Activated CD4-positive, CD25-positive, alpha-beta regulatory T cell treated with anti-CD3 and anti-CD28 coated beads, Interleukin-2, amount 50 U/mL, for 16 hours (primary cell): ENCODE data around the gene ACSF3.

Source experiments
- DNase-seq: peaks from one replicate; pipeline ENCODE4 v3.0.0-alpha.2; 2020; ENCODE audit warnings: low read depth, low spot score

The ACSF3 gene

DNA sequence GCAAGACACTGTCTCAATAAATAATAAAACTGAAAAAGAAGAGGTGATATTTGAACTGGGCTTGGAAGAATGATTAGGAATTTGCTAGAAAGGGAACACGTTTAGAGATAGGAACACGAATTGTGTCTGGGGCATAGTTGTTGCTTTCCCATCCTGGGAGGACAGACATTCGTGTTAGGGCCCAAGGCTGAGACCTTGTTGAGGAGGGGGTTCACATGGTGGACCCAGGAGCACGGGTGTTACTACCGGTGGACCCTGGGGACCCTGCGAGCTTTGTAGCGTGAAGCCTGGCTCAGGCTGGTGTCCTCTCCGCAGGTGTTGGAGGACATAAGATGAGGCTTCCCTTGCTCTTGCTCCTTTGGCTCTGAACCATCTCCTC is 1.2 kb downstream of the ACSF3 start:
- no peak for DNase-seq

DNA sequence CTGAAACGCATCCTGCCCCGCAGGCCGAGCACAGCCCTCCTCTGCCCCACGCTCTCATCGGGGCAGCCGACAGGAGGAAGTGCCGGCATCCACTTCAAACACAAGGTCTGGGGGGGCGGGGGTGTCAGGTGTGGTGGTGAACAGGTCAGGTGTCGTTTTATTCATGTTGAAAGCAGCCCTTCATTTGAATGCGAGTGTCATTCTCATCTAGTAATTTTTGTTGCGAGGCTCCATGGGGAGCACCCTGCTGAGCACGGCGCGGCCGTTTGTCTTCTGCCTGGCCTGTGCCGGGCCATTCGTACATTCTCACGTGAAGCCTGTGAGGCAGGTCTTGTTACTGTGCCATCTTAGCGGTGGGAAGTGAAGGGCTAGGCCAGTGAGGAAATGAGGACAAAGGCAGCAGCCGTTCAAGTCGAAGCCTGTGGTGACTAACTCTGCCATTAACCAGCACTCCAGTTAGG is 1.9 kb downstream of the ACSF3 start:
- no peak for DNase-seq

DNA sequence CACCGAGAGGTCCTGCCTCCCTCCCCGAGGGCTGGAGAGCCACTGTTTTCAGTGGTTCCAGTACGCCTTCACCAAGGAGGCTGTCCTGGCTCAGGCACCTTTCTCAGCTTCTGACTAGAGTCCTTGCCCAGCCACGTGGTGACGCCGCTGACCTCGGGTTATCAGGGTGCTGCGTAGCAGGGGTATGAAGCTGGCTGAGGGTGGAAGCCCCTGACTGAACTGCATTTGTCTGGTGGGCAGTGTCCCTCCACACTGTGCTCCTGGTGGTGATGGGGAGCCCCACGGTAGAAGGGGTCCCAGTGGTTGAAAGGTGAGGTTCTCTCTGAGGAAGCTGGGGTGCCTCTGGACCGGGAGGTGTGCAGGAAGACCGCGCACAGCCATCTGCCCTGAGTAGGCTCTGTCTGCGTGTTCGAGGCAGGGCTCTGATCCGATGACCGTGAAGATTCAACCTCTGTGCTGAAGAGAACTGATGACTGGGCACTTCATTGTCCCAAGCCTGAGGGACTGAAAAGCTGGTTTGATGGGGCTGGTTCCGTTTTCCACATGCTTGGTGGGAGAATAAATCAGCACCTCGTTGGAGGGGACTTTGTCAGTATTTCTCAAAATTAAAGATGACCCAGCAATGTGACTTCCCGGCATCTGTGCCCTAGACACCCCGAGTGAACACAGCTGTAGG is 2.5 kb downstream of the ACSF3 start:
- DNase-seq, result no peak

DNA sequence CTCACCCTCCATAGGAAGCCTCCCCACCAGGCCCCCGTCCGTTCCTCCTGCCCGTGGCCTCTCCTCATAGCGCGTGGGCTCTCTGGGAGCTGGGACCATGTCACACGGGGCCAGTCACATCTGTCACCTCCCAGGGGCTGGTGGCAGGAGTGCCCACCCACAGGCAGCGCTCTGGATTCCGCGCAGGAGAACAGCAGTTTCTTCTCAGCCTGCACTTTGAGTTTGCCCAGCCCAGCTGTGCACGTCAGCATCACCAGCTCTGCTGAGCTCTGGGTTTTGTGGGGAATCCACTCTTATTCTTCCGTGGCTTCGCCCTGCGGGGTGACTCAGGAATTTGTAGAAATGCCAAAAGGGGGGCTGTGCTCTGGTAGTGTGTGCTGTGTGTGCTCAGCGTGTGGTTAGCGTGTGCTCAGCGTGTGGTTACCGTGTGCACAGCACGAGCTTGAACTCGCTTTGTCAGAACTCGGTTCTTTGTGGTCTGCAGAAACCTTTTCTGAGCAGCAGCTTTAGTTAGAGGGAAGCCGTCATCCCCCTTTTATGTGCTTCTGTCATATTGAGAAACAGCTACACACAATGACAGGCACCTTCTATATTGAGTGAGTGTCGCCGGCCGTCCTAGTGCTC is 3.2 kb downstream of the ACSF3 start:
- DNase-seq, result peak; percentile 27

DNA sequence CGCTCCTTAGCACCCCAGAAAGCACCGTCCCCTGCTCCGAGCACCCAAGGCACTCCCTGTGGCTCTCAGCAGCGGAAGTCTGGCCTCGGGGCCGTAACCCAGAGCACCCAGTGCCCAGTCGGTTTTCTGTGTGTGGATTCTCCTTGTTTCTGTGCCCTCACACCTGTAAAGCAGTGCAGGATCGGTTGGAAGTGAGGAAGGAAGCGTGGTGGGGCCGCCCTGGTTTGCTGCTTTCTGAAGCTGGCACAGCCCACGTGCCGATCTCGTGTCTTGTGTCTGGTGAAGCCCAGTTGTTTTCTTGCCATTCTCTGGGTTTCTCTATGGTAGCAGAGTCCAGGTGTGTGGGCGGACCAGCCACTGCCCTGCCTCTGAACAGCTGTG is 3.7 kb downstream of the ACSF3 start:
- no peak for DNase-seq

DNA sequence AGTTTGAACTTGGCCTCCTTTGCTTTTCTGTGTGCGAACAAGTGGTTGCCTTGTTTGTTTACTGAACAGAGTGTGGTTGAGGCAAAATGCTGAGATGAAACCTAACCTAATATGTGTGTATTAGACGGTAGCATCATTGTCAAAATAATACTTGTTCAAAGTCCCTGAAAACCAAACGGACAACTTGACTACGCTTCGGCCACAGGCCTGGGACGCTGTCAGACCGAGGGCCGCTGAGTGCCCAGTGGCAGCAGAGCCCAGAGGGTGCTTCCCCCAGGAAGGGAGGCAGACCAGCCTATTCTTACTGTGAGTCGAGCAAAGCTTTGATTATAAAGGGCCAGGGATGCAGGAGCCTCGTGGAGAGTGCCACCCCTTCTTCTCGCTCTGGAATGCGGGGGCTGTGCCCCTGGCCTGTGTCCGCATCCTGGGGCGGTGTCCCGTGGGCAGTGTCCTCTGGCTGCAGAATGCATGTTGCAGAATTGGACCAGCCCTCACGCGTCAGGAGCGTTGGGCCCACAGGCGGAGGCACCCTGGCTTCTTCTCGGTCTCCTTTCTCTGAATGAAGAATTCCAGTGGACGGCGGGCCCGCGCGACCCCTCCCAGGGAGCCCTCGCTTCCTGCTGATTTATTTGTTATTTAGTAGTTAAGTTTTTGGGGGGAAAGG is 5.2 kb downstream of the ACSF3 start:
- DNase-seq, result no peak

DNA sequence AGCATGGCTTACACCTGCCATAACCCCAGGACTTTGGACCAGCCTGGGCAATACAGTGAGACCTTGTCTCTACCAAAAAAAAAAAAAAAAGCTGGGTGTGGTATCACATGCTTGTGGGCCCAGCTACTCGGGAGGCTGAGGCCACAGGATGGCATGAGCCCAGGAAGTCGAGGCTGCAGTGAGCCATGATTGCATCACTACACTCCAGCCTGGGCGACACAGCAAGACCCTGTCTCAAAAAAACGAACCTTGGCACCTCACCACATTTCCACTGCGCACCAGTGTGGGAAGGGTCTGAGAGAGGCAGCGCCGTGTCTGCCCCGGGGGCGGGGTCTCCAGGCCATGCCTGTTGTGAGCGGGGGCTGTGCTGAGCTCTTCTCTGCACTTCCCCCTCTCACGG is 6.3 kb downstream of the ACSF3 start:
- DNase-seq, result no peak

DNA sequence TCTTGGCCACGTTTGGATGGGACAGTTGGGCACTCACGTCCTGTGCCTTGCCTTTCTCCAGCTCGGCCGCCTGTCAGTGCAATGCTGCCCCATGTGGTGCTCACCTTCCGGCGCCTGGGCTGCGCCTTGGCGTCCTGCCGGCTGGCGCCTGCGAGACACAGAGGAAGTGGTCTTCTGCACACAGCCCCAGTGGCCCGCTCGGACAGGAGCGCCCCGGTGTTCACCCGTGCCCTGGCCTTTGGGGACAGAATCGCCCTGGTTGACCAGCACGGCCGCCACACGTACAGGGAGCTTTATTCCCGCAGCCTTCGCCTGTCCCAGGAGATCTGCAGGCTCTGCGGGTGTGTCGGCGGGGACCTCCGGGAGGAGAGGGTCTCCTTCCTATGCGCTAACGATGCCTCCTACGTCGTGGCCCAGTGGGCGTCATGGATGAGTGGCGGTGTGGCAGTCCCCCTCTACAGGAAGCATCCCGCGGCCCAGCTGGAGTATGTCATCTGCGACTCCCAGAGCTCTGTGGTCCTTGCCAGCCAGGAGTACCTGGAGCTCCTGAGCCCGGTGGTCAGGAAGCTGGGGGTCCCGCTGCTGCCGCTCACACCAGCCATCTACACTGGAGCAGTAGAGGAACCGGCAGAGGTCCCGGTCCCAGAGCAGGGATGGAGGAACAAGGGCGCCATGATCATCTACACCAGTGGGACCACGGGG is 7.1 kb downstream of the ACSF3 start:
- DNase-seq, result no peak

DNA sequence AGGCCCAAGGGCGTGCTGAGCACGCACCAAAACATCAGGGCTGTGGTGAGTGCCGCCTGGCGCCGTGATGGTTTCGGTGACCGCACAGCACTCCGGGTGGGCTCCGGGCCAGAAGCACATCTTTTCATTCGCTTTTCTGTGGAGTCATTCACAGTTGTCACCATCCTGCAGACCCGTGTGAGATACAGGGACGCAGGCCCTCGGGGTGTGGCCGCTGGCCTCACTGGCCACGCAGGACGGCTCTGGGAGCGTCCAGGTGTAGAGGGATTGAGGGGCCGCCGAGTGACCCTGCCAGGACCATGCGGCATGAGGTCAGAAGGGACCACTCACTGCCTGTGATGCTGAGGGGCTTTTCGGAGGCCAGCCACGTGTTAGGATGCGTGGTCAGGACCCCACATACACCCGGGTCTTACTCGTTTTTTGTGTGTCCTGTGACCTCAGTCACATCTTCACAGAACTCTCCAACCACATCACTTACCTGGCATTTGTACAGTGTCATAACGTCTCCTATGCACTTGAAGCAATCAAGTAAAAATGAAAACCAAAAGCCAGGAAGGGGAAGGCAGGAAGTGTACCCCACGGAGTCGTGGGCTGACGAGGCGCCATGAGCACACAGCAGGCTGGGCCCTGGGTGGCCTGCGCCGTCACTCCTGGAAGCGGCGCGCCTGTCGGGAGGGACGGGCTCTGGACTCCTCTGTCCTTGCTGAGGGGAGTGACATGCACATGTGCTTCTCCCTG is 7.8 kb downstream of the ACSF3 start:
- DNase-seq, result no peak

DNA sequence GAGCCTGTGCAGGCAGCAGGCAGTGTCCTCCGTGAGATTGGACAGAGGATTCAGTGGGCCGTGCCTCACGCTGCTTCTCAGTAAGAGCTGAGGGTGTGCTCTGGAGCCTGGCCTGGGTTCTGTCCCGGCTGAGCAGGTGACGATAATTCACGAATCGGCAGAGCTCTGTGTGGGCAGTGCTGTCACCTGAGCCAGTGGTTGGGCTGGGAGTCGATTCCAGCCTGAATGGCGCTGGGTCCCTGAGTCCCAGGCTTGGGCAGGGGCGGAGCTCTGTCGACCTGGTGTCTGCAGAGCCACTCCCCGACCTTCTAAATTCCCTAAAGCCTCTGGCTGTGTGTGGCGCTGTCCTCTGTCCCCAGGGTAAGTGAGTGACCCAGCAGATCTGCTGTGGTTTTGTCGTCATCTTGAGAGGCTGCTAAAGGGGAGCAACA is 8.4 kb downstream of the ACSF3 start:
- no peak for DNase-seq

DNA sequence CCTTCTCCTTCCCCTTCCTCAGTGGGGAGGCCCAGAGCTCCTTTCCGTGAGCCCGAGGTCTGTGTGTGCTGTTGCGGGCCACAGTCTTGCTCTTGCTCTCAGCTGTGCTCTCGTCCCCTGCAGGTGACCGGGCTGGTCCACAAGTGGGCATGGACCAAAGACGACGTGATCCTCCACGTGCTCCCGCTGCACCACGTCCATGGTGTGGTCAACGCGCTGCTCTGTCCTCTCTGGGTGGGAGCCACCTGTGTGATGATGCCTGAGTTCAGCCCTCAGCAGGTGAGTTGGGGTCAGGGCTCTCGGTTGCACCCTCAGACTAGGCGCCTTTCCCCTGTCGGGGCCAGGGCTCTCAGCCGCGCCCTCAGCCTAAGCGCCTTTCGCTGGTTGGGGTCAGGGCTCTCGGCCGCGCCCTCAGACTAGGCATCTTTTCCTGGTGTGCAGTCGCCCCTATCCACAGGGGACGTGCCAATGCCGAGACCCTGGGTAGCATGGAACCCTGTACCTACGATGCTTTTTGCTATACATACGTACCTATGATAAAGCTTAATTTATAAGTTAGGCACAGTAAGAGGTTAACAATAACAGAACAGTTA is 8.9 kb downstream of the ACSF3 start:
- no peak for DNase-seq

DNA sequence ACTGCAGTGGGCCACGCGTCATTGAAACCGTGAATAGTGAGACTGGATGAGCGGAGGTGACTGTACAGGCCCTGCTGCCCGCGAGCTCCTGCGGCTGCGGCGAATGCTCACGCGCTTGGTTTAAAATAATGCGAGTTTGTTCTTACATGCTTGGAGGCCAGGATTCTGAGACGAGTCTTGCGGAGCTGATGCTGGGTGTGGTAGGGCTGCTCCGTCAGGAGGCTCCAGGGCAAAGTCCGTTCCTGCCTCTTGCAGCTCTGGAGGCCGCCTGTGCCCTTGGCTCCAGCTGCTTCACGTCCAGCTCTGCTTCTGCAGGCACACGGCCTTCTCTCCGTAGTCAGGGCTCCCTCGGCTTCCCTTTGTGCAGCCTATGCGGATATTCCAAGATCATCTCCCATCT is 9.5 kb downstream of the ACSF3 start:
- DNase-seq, result no peak

DNA sequence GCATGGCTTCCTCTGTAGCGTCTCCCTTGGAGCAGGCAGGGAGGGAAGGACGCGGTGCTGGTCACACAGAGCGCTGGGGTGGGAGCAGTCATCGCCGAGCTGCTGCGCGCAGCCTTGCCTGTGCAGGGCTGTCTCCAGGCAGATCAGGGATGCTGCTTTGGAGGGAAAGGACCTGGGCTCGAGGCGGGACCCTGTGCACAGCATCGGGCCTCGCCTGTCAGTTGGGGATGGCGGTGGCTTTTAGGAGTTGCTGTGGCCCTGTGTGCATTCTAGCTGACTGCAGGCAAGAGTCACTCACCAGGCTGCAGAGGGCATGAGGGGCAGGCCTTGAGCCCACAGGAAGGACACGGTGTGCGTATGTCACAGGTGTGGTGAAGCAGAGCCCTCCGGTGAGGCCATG is 10.1 kb downstream of the ACSF3 start:
- no peak for DNase-seq

DNA sequence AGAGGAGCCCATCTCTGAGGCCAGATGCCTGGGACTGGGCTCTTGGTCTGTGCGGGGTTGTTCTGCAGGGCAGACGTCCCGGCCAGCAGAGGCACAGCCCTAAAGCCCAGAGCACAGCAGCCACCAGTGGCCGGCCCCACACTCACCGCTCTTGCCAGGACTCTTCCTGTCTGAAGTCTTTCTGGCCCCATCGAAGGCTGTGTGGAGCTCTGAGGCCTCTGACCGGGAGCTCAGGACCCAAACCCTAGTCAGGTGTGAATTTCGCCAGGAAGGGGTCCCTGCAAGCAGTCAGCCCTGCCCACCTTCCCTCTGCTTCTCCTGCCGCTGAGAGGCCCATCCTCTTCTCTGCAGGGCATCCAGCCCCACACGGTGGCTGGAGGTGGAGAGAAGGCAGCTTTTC is 10.7 kb downstream of the ACSF3 start:
- no peak for DNase-seq

DNA sequence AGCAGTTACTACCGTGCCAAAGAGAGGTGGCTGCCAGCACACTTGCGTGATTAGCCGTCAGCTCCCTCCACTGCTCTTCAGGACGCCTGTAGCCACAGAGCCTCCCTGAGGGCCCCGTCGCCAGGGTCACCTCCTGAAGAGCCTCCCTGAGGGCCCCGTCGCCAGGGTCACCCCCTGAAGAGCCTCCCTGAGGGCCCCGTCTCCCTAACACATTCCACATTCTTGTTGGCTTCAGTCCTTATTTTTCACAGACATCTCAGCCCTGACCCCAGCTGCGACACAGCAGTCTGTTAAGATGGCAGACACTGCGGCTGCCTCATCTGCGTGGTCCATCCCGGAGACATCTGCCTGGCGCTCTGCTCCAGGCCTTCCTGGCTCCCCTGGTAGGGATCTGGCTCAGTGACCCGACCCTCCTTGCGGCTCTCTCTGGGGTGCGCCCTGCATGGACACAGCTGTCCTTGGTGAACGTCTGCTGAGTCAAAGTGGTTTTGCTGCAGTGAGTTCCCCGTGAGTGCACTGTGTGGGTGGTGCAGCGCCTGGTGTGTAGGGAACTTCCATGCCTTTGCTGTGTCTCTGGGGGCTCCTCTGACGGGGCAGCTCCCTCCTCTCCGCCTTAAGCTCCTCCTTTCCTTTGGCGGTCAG is 11.4 kb downstream of the ACSF3 start:
- no peak for DNase-seq

DNA sequence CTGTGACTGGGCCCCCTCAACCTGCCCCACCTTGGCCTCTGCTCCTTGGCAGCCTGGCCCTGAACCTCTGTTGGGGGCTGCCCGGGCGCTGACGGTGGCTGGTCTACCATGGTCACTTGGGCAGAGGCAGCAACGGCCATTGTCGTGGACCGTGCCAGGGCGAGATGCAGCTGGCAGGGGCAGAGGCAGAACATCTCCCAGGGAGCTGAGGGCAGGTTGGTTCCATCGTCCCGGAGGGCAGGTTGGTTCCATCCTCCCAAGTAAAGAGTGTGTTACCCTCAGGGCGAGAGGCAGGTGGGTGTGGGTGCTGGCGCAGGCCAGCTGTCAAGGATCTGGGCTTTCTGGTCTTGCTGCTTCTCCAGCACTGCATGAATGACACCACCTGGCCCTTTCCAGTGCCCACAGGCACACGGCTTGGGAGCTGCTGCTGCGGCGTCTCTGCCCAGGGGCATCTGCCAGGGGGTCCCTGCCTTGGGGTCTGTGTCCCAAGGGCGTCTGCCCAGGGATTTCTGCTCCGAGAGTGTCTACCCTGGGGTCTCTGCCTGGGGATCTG is 12.0 kb downstream of the ACSF3 start:
- DNase-seq, result no peak

DNA sequence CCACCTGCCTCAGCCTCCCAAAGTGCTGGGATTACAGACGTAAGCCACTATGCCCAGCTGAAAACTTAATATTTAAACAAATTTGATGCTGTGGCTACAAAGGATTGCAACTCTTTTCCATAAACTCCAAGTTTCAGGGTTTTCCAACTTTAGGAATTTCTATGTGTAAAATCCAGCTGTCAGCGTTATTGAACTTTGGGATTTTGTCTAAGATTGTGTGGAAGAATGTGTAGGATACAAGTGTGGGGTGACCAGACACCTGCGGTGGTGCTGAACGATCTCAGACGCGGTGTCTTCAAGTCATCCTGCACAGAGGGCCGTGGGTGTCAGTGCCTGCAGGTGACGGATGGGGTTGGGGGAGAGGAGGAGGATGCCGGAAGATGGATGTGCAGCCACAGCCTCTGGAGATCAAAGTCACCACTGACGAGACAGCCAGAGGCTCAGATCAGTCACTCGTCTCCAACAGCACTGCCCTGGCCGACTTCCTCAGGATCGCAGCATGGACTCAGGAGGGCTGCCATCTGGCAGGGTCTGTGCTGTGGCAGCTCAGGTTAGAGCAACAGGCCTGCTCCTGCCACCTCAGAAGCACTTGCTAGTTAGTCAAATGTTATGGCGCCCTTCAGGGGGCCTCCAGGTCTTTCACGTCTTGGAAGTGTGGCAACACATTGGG is 13.0 kb downstream of the ACSF3 start:
- no peak for DNase-seq

DNA sequence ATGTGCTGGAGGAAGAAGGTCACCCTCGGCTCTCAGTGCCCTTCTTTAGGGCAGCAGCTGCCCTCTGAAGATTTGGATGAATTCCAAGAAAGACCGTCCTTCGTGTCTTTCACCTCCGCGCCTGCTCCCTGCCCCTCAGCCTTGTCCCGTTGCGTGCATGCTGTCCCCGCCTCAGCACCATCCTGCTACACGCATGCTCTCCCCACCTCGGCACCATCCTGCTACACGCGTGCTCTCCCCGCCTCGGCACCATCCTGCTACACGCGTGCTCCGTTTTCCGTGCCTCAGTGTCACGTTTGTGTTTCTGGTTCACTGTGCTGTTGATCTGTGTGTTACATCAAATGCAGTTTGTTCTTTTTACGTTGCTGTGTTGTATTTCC is 13.5 kb downstream of the ACSF3 start:
- no peak for DNase-seq

DNA sequence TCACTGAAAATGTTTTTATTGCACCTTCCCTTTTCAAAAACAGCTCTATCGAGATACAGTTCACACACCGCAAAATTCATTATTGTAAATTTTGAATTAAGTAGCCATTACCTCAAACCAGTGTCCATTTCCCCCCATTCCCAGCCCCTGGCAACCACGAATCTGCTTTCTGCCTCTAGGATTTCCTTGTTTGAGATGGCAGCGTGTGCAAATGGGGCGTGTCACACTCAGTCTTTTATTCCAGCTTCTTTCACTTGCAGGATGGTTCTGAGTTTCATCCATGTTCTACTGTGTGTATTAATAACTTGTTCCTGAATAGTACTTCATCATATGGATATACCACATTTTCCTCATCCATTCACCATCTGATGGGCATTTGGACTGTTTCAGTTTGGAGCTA is 14.8 kb downstream of the ACSF3 start:
- no peak for DNase-seq

DNA sequence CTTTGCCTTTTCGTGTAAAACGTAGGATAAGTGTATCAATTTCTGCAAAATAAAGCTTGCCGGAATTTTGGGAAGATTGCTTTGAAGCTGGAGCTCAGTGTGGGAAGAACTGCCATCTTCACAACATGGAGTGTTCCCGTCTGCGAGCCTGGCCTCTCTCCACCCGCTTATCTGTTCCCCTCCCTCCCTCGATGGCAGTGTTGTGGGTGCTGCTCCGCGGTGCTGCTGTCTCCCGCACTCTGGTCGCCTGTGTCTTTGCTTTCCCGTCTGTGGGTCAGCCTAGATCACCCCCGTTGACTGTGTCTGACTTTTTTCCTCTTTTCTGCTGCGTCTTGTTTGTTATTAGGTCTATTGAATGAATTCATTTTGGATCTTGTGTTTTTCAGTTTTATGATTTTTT is 17.0 kb downstream of the ACSF3 start:
- no peak for DNase-seq
